Gastrocnemius medialis (tissue), 4 donors: ENCODE measurements around the gene CST5.

Experiments used
- CTCF ChIP-seq, 5 experiments: fragments of 450-650 bp in 3 of 5; fragments of 200-600 bp in 2 of 5; sonication (generic) in 2 of 5; IDR thresholded peaks in 4 of 5; conservative IDR thresholded peaks in 1 of 5; 1 replicate in 4 of 5; 2 replicates in 1 of 5; pipeline ENCODE4 v1.5.1; 2016 to 2019; ENCODE audit warnings: antibody characterized with exemption in 5 of 5, mild to moderate bottlenecking in 3 of 5, moderate library complexity in 3 of 5
- POLR2A ChIP-seq, 2 donors: fragments of 450-650 bp; IDR thresholded peaks; one replicate each; pipeline ENCODE4 v1.6.1; 2017; ENCODE audit warnings: antibody characterized with exemption in 2 of 2, mild to moderate bottlenecking in 2 of 2, moderate library complexity in 2 of 2

- TF ChIP-seq POLR2A (IDR thresholded peaks at IDR 0.05), result no peak
- no peak for TF ChIP-seq CTCF (IDR thresholded peaks at IDR 0.05 in 4 of 5, conservative IDR thresholded peaks at IDR 0.05 in 1 of 5)
These were observed 1.8 kb upstream of the CST5 start for GRCh38 chr20:23881371-23881770.
